GM12872 (cell line): ENCODE results near the gene CCBE1.

Experiments used
- TF ChIP-seq, protein P1 (sequence below): IDR thresholded peaks from 3 replicates; pipeline ENCODE4 v1.5.1; 2011; ENCODE audit warnings: low read depth, mild to moderate bottlenecking, low read length, moderate library complexity; ENCODE audit not compliant: insufficient read depth

Gene CCBE1

DNA sequence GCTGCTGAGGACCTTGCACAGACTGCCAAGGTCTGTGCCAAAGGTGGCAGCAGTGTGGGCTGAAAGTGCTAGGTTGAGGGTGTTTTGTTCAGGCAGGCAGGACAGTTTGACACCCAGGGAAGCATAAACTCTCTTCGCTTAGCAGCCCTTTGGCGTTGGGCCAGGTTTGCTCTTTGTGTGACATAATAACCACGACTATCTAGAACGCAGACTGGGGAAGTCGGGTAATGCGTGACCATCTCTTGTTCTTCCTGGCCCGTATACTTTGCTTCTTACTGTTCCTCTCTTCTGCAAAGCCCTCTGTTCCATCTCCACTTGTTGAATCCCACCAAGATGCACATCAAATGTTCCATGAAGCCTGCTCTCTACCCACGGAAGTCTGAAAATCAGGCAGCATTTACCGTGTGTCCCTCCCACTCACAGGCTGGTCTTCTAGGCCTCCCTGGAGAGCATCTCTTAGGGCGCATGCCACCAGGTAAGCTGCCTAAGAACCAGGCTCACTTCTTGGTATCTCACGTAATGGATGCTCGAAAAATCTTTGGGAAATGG, 241.4 kb downstream of the CCBE1 start:
- TF ChIP-seq, protein P1, sequence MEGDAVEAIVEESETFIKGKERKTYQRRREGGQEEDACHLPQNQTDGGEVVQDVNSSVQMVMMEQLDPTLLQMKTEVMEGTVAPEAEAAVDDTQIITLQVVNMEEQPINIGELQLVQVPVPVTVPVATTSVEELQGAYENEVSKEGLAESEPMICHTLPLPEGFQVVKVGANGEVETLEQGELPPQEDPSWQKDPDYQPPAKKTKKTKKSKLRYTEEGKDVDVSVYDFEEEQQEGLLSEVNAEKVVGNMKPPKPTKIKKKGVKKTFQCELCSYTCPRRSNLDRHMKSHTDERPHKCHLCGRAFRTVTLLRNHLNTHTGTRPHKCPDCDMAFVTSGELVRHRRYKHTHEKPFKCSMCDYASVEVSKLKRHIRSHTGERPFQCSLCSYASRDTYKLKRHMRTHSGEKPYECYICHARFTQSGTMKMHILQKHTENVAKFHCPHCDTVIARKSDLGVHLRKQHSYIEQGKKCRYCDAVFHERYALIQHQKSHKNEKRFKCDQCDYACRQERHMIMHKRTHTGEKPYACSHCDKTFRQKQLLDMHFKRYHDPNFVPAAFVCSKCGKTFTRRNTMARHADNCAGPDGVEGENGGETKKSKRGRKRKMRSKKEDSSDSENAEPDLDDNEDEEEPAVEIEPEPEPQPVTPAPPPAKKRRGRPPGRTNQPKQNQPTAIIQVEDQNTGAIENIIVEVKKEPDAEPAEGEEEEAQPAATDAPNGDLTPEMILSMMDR, result no peak

DNA sequence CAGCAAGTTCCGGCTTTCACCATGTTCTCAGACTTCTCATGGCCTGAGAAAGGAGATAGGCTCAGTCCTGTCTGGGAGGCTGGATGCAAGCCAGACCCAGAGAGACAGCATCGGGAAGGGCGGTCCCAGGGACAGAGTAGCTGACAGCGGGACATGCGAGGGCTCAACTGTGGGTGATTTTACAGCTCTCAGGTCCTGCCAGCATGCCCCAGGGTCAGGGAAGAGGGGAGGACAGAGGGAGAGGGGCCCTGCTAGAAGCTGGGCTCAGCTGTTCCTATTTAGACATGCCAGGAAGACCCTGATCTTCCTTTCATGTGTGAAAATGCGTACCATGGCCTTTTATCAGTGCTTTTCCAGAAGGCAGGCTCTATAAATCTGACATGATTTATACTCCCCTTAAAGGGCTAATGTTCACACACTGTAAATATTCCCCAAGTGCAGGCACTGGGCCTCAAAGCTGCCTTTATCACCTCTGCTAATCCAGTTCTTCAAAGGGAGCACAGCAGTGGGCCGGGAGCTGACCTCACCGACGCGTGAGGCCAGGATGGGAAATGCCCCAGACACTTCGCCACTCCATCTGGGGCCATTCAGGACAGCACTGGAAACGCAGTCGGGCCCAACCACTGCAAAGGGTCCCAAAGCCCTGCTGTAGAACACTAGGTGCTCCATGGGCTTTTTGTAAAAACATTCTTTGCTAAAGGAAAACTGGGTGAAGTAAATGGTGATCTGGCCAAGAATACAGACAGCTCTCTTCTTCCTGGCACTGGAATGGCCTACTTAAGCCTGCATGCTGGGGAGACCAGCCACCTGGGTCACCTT, 242.1 kb downstream of the CCBE1 start:
- TF ChIP-seq, protein P1, result no peak

DNA sequence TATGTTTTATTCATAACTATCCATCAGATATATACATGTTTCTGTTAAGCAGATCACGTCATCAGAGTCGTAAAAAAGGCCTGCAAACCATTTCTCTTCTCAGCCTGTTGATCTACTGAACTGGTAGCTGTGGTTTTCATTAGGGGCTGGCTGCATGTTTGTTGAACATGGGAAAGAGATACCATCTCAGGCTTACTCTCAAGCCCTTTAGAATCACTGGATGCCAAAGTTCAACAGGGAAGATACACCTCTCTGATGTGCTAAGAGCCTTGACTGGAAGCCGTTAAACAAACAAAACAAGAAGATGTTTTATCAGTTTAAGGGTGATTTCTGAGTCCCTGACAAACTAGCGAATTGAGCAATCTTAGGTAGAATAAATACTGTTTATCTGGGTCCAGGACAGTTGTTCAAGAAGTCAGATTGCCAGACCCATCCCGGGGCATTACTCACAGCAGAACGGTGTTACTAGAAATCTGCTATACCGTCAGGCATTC, 243.7 kb downstream of the CCBE1 start:
- TF ChIP-seq, protein P1, result no peak

DNA sequence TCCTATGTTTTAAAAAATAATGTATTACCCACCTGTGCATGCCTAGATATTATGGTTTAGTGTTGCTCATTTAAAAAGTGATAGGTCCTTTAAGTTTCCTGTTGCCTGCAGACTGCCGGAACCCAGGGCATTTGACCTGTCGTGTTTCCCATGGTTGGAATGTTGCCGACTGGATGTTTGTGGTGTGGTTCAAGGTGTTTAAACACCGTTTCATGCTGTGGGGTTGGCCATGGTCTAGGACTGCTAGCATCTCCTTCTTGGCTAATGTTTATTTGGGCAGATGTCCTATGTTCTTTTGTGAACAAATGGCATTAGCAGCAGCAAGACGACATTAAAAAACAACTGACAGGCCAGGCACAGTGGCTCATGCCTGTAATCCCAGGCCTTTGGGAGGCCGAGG, 245.3 kb downstream of the CCBE1 start:
- TF ChIP-seq, protein P1, result no peak

DNA sequence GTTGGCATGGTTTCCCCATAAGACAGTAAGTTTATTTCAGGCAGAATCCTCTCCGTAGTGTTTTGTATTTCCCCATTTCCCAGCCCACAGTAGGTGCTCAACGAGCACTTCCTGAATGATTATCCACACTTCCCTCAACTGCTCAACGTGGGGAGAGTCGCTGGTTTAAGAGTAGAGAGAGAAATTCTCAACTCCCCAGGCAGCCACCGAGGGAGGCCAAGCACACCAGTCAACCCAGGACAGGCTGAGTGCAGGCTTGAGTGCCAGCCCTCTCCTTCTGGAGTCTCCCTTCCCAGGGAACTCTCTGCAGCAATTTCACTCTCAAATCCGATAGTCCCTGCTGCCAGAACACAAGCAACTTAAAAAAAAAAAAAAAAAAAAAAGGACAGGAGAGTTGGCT, 246.2 kb downstream of the CCBE1 start:
- TF ChIP-seq, protein P1, result no peak

DNA sequence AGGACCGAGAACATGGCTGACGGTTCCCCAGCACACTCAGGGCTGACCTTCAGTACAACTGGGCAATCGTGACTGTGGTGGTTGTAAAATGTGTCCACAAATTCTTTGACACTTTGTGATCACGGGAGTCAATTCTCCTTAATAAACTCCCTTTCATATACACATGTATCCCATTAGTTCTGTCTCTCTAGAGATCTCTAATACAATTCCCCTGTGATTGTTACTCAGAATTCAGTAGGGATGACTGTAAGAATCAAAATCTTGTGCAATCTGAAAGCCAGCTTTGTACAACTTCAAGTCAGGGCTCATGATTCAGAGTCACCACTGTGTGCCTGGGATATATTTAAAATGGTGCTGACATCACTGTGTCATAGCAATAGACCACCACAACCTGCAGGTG, 248.7 kb downstream of the CCBE1 start:
- TF ChIP-seq, protein P1, result no peak

DNA sequence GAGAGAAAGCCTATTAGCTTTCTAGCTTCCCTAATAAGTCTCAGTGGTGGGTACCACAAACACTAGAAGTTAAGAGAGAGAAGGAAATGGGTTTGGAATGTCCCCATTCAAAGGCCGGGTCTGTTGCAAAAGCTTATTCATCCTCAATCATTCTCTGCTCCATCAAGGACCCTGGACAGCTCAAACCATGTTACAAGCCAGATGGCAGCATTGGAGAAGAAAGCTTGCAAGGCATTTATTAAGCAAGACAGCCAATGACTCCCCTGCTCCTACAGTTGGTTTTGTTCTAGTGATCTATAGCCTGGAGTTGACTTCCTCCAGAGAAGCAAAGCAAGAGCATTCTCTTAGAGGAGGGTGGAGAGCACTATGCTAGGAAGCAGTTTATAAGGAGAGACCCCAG, 251.2 kb downstream of the CCBE1 start:
- TF ChIP-seq, protein P1, result no peak
